ENCODE measurements around the gene PTGER2.

The PTGER2 gene

DNA sequence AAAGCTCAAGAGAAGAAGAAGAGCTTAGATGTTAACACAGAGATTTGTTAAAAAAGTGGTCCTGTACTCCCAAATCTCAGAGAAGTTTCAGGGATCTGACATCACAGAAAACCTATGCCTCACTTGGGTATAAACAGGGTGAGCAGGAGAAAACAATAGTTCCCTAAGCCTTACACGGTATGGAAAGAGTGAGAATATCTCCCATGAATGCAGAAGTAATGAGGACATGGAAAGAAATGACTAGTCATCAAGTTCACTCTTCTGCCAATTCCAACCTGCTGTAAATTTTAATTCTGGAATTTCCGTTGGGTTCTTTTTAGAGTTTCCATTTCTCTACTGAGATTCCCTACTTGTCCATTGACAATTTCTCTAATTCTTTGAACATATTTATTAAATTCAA lies 6.2 kb upstream of the PTGER2 start:
- TF ChIP-seq EZH2 (IDR thresholded peaks at IDR 0.05; ENCODE audit: borderline replicate concordance, low read length) = no peak
- TF ChIP-seq, protein P1, sequence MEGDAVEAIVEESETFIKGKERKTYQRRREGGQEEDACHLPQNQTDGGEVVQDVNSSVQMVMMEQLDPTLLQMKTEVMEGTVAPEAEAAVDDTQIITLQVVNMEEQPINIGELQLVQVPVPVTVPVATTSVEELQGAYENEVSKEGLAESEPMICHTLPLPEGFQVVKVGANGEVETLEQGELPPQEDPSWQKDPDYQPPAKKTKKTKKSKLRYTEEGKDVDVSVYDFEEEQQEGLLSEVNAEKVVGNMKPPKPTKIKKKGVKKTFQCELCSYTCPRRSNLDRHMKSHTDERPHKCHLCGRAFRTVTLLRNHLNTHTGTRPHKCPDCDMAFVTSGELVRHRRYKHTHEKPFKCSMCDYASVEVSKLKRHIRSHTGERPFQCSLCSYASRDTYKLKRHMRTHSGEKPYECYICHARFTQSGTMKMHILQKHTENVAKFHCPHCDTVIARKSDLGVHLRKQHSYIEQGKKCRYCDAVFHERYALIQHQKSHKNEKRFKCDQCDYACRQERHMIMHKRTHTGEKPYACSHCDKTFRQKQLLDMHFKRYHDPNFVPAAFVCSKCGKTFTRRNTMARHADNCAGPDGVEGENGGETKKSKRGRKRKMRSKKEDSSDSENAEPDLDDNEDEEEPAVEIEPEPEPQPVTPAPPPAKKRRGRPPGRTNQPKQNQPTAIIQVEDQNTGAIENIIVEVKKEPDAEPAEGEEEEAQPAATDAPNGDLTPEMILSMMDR (IDR thresholded peaks at IDR 0.05; ENCODE audit: low read length) = no peak
- H3K4me2 ChIP-seq (ENCODE audit: low read length) = no peak overlapping the region
- no peak overlapping the region for H2AFZ ChIP-seq (ENCODE audit: low read length)

GRCh38 chr14:52310541-52310940 lies 3.6 kb upstream of the PTGER2 start:
- no peak overlapping the region for H3K9ac ChIP-seq (ENCODE audit: low read length)
- H3K9me2 ChIP-seq (ENCODE audit: low read depth, low read length) = no peaks in the 10 kb centered on the region
- H3K36me3 ChIP-seq (ENCODE audit: insufficient read depth, low read length) = no peaks in the 10 kb centered on the region
- no peaks in the 10 kb centered on the region for H3K9me3 ChIP-seq (ENCODE audit: low read length)
- no peaks in the 10 kb centered on the region for H3K27me3 ChIP-seq (ENCODE audit: insufficient read depth, low read length)
- H3K4me3 ChIP-seq (ENCODE audit: low read depth, low read length, poor library complexity, severe bottlenecking) = no peak overlapping the region
- H3K79me2 ChIP-seq (ENCODE audit: insufficient read depth, low read length) = no peaks in the 10 kb centered on the region
- no peaks in the 10 kb centered on the region for H3K4me1 ChIP-seq (ENCODE audit: insufficient read depth, low read length, severe bottlenecking)
- H4K20me1 ChIP-seq (ENCODE audit: insufficient read depth, low read length) = no peaks in the 10 kb centered on the region
- H2AFZ ChIP-seq (ENCODE audit: low read length) = no peak overlapping the region
- H3F3A ChIP-seq (ENCODE audit: insufficient read depth, low read length) = no peaks in the 10 kb centered on the region
- TF ChIP-seq EZH2 (IDR thresholded peaks at IDR 0.05; ENCODE audit: borderline replicate concordance, low read length) = no peak
- TF ChIP-seq, protein P1 (IDR thresholded peaks at IDR 0.05; ENCODE audit: low read length) = no peak
- H3K4me2 ChIP-seq (ENCODE audit: low read length) = no peak overlapping the region
- H3K27ac ChIP-seq (ENCODE audit: low read depth, low read length, poor library complexity, severe bottlenecking) = no peak overlapping the region

More for the DNA sequence above, 6.2 kb upstream of the PTGER2 start:
- Histone ChIP-seq H3K9me2 (ENCODE audit: low read depth, low read length) (no peaks in the 10 kb centered on the region), H3K36me3 (ENCODE audit: insufficient read depth, low read length) (no peaks in the 10 kb centered on the region), H3K4me1 (ENCODE audit: insufficient read depth, low read length, severe bottlenecking) (no peaks in the 10 kb centered on the region), H3K79me2 (ENCODE audit: insufficient read depth, low read length) (no peaks in the 10 kb centered on the region), H4K20me1 (ENCODE audit: insufficient read depth, low read length) (no peaks in the 10 kb centered on the region), H3K27ac (ENCODE audit: low read depth, low read length, poor library complexity, severe bottlenecking) (no peak overlapping the region), H3K9me3 (ENCODE audit: low read length) (no peaks in the 10 kb centered on the region), H3K4me3 (ENCODE audit: low read depth, low read length, poor library complexity, severe bottlenecking) (no peak overlapping the region), H3F3A (ENCODE audit: insufficient read depth, low read length) (no peaks in the 10 kb centered on the region), H3K27me3 (ENCODE audit: insufficient read depth, low read length) (no peaks in the 10 kb centered on the region), H3K9ac (ENCODE audit: low read length) (no peak overlapping the region)

DNA sequence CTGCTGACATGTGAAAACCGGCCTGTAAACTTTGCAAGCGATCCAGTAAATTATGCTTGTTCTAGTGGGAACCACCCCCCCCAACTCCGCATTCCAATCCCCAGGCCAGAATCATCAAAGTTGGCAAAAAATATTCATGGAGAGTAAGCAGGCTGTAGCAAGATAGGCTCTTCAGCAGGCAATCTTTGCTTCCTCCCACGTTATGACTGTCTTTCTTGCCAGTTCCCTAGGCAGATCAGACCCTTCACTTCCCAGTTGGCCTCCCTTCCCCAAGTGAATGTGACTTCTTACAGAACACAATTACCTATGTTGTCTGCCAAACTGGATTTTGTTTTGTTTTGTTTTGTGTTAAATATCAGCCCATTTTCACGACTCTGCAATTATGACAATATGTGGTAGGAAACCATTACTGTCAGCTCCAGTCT lies 1.2 kb upstream of the PTGER2 start:
- Histone ChIP-seq H3K27me3 (ENCODE audit: insufficient read depth, low read length) (no peaks in the 10 kb centered on the region), H3F3A (ENCODE audit: insufficient read depth, low read length) (no peaks in the 10 kb centered on the region), H3K36me3 (ENCODE audit: insufficient read depth, low read length) (no peaks in the 10 kb centered on the region), H3K4me3 (ENCODE audit: low read depth, low read length, poor library complexity, severe bottlenecking) (no peak overlapping the region), H3K4me2 (ENCODE audit: low read length) (no peak overlapping the region), H3K79me2 (ENCODE audit: insufficient read depth, low read length) (no peaks in the 10 kb centered on the region), H3K9me2 (ENCODE audit: low read depth, low read length) (no peaks in the 10 kb centered on the region), H3K9me3 (ENCODE audit: low read length) (no peaks in the 10 kb centered on the region), H3K27ac (ENCODE audit: low read depth, low read length, poor library complexity, severe bottlenecking) (no peak overlapping the region), H3K9ac (ENCODE audit: low read length) (no peak overlapping the region), H2AFZ (ENCODE audit: low read length) (no peak overlapping the region), H4K20me1 (ENCODE audit: insufficient read depth, low read length) (no peaks in the 10 kb centered on the region), H3K4me1 (ENCODE audit: insufficient read depth, low read length, severe bottlenecking) (no peaks in the 10 kb centered on the region)
- TF ChIP-seq, protein P1 (IDR thresholded peaks at IDR 0.05; ENCODE audit: low read length) = no peak
- TF ChIP-seq EZH2 (IDR thresholded peaks at IDR 0.05; ENCODE audit: borderline replicate concordance, low read length) = no peak
